A549 (cell line): ENCODE data around the gene SPINT1. TPM values are rescaled to one million over a fixed set of nuclear protein-coding genes. Genes with fewer than 3 reads are reported as not detected.

Experiments
- ATAC-seq, 2 experiments: fragments of 200-7000 bp in 1 of 2; fragments of >200 bp in 1 of 2; cut with Nextera tagmentation in 1 of 2; cut with Tn5 transposase in 1 of 2; 3 replicates each; pipeline versions ENCODE4 v1.8.0 to v1.9.1; 2018 to 2020; ENCODE audit warnings: mild to moderate bottlenecking in 1 of 2, moderate library complexity in 1 of 2
- CTCF ChIA-PET: fragments of 300-600 bp; sonication (Branson Sonifier 250); formaldehyde crosslinking; extraction: SDS; loops from one replicate; lab custom pipeline; 2021; ENCODE audit warnings: antibody characterized with exemption, inconsistent platforms; lab: Yijun Ruan, JAX
- POLR2A ChIA-PET: fragments of 350-600 bp; formaldehyde crosslinking; extraction: SDS; loops from one replicate; lab custom pipeline; 2021; ENCODE audit warnings: antibody characterized with exemption, inconsistent platforms; lab: Yijun Ruan, JAX
- DNase-seq, 2 experiments: peaks; one replicate each; pipeline versions ENCODE4 v3.0.0 to v3.0.0-alpha.2; 2011 to 2016; ENCODE audit warnings: low read depth in 1 of 2, low spot score in 1 of 2
- FAIRE-seq: peaks from 2 replicates; lab custom pipeline; 2011; peaks lifted over from hg19 to GRCh38; lab: Jason Lieb, UNC
- H3K27ac ChIP-seq, 2 experiments: fragments of >200 bp; sonication (Bioruptor Twin); formaldehyde crosslinking; 3 replicates each; pipeline ENCODE4 v1.5.1; 2016 to 2017
- H3K4me1 ChIP-seq: fragments of >200 bp; sonication (Bioruptor Twin); formaldehyde crosslinking; 3 replicates; pipeline ENCODE4 v1.6.1; 2016
- H3K4me2 ChIP-seq: fragments of >200 bp; sonication (Bioruptor Twin); formaldehyde crosslinking; 3 replicates; pipeline ENCODE4 v1.6.1; 2016
- H3K4me3 ChIP-seq: fragments of >200 bp; sonication (Bioruptor Twin); formaldehyde crosslinking; 3 replicates; pipeline ENCODE4 v1.5.1; 2016
- H3K9me3 ChIP-seq: fragments of >200 bp; sonication (Bioruptor Twin); formaldehyde crosslinking; 3 replicates; pipeline ENCODE4 v1.6.1; 2016
- CEBPB ChIP-seq, 2 experiments: fragments of >200 bp in 1 of 2; sonication (Bioruptor Twin) in 1 of 2; formaldehyde crosslinking in 1 of 2; IDR thresholded peaks; 2 replicates each; pipeline ENCODE4 v1.6.1; 2012 to 2016
- CHD2 ChIP-seq: fragments of 150-350 bp; IDR thresholded peaks from 2 replicates; pipeline ENCODE4 v1.6.1; 2014; ENCODE audit warnings: low read length; ENCODE audit not compliant: partially characterized antibody
- FOXS1 ChIP-seq: fragments of 250-450 bp; sonication (Bioruptor Pico); IDR thresholded peaks from 2 replicates; pipeline ENCODE4 v1.5.0; 2020; ENCODE audit warnings: mild to moderate bottlenecking, moderate library complexity
- GATA3 ChIP-seq: IDR thresholded peaks from 2 replicates; pipeline ENCODE4 v1.6.1; 2012; ENCODE audit warnings: borderline replicate concordance
- HDAC2 ChIP-seq: fragments of 200-600 bp; sonication (generic); IDR thresholded peaks from 2 replicates; pipeline ENCODE4 v1.6.1; 2016
- HEYL ChIP-seq: fragments of 250-450 bp; sonication (Bioruptor Pico); IDR thresholded peaks from 2 replicates; pipeline ENCODE4 v1.8.0; 2021; ENCODE audit warnings: mild to moderate bottlenecking, moderate library complexity
- HMGXB4 ChIP-seq: fragments of 250-450 bp; sonication (Bioruptor Pico); IDR thresholded peaks from 2 replicates; pipeline ENCODE4 v1.5.0; 2021; ENCODE audit warnings: mild to moderate bottlenecking, moderate library complexity, borderline replicate concordance
- KDM1A ChIP-seq: fragments of 200-600 bp; sonication (generic); IDR thresholded peaks from 2 replicates; pipeline ENCODE4 v1.6.1; 2016; ENCODE audit warnings: low read depth, mild to moderate bottlenecking
- MAZ ChIP-seq: fragments of 150-350 bp; IDR thresholded peaks from 2 replicates; pipeline ENCODE4 v1.6.1; 2014; ENCODE audit warnings: antibody characterized with exemption, low read depth, low read length, borderline replicate concordance
- NR3C1 ChIP-seq: fragments of >200 bp; sonication (Bioruptor Twin); formaldehyde crosslinking; IDR thresholded peaks from 3 replicates; pipeline ENCODE4 v1.6.1; 2017
- PHF8 ChIP-seq: fragments of 200-600 bp; sonication (generic); IDR thresholded peaks from 2 replicates; pipeline ENCODE4 v1.6.1; 2016; ENCODE audit warnings: low read depth, mild to moderate bottlenecking, antibody characterized with exemption, moderate library complexity, borderline replicate concordance
- POLR2A ChIP-seq: IDR thresholded peaks from 2 replicates; pipeline ENCODE4 v1.6.1; 2012; ENCODE audit warnings: mild to moderate bottlenecking, low read length
- POLR2AphosphoS2 ChIP-seq: conservative IDR thresholded peaks from 2 replicates; pipeline ENCODE4 v1.6.1; 2012; ENCODE audit warnings: low read length, improper control_type of control experiment, inconsistent platforms
- ZFP36 ChIP-seq: fragments of 450-650 bp; IDR thresholded peaks from 2 replicates; pipeline ENCODE4 v1.6.1; 2014; ENCODE audit warnings: borderline replicate concordance; ENCODE audit not compliant: partially characterized antibody
- ZNF302 ChIP-seq: fragments of 250-450 bp; sonication (Bioruptor Pico); IDR thresholded peaks from 2 replicates; pipeline ENCODE4 v1.9.0; 2021; ENCODE audit warnings: inconsistent platforms, mild to moderate bottlenecking, moderate library complexity
- WGBS: methylation state at CpG from one replicate; pipeline ENCODE4 v1.1.6; 2017; ENCODE audit errors: missing lambda C conversion rate; 5-methylcytosine and 5-hydroxymethylcytosine counted together
- polyA plus RNA-seq, 4 experiments: library from polyadenylated mRNA; depleted of rRNA in 3 of 4; stranded (reverse); fragments of >200 nt; fragmentation: RNase III in 1 of 4; extraction: RNeasy Plus Mini Kit Qiagen cat#74134 plus additional on column Dnase treatment in 1 of 4; gene quantifications; 2 replicates in 3 of 4; 3 replicates in 1 of 4; pipeline ENCODE4 v1.2.3, GENCODE V29; 2011 to 2017
- TF ChIP-seq, protein P1 (sequence below): IDR thresholded peaks from 2 replicates; pipeline ENCODE4 v1.6.1; 2012; ENCODE audit warnings: low read depth, borderline replicate concordance
- TF ChIP-seq, protein P2 (sequence below): fragments of 150-350 bp; IDR thresholded peaks from 2 replicates; pipeline ENCODE4 v1.6.1; 2014; ENCODE audit warnings: low read depth, mild to moderate bottlenecking, low read length

Gene SPINT1
- polyA plus RNA-seq, 2 of the 4 experiments (the other 2 are of a cell fraction) = 0.79 to 0.80 TPM

DNA sequence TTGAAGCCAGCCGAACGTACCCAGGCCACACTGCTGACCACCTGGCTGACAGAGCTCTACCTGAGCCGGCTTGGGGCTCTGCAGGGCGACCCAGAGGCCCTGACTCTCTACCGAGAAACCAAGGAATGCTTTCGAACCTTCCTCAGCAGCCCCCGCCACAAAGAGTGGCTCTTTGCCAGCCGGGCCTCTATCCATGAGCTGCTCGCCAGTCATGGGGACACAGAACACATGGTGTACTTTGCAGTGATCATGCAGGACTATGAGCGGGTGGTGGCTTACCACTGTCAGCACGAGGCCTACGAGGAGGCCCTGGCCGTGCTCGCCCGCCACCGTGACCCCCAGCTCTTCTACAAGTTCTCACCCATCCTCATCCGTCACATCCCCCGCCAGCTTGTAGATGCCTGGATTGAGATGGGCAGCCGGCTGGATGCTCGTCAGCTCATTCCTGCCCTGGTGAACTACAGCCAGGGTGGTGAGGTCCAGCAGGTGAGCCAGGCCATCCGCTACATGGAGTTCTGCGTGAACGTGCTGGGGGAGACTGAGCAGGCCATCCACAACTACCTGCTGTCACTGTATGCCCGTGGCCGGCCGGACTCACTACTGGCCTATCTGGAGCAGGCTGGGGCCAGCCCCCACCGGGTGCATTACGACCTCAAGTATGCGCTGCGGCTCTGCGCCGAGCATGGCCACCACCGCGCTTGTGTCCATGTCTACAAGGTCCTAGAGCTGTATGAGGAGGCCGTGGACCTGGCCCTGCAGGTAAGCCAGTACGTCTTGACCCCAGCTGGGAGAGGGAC is 56.6 kb downstream of the SPINT1 start:
- ATAC-seq (no peak), DNase-seq (no peak), FAIRE-seq (no peak)
- CTCF ChIA-PET = interaction anchor here (1.3 to 13.7 kb wide), 4 partner anchors 9 to 285 kb away, joined by 3 to 254 read pairs (median 4); no protein-coding TSS in a partner anchor
- Histone ChIP-seq H3K9me3 (no peaks in the 10 kb centered on the region), H3K4me3 (no peak overlapping the region), H3K4me2 (no peak overlapping the region), H3K27ac (no peak overlapping the region), H3K4me1 (peaks cover 8% of the 10 kb centered on the region; the same call in 2 of the 3 replicates)
- 91% methylated on average over 10 of the region's 36 CpGs for WGBS
- TF ChIP-seq, protein P1, sequence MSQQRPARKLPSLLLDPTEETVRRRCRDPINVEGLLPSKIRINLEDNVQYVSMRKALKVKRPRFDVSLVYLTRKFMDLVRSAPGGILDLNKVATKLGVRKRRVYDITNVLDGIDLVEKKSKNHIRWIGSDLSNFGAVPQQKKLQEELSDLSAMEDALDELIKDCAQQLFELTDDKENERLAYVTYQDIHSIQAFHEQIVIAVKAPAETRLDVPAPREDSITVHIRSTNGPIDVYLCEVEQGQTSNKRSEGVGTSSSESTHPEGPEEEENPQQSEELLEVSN = no peak
- TF ChIP-seq, protein P2, sequence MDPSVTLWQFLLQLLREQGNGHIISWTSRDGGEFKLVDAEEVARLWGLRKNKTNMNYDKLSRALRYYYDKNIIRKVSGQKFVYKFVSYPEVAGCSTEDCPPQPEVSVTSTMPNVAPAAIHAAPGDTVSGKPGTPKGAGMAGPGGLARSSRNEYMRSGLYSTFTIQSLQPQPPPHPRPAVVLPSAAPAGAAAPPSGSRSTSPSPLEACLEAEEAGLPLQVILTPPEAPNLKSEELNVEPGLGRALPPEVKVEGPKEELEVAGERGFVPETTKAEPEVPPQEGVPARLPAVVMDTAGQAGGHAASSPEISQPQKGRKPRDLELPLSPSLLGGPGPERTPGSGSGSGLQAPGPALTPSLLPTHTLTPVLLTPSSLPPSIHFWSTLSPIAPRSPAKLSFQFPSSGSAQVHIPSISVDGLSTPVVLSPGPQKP = no peak
- TF ChIP-seq HEYL (CRISPR knock-in tag) (no peak), ZNF302 (CRISPR knock-in tag) (no peak), NR3C1 (no peak), PHF8 (no peak), HMGXB4 (CRISPR knock-in tag) (no peak), CEBPB (IDR thresholded peaks at IDR 0.05) (no peak), POLR2A (no peak), GATA3 (no peak), POLR2AphosphoS2 (no peak), HDAC2 (no peak), CHD2 (no peak), FOXS1 (CRISPR knock-in tag) (no peak)
- POLR2A ChIA-PET = interaction anchor here (0.6 kb wide), 1 partner anchor 73 kb away, joined by 5 read pairs; no protein-coding TSS in a partner anchor

GRCh38 chr15:40901053-40901443 is 57.2 kb downstream of the SPINT1 start:
- no peak overlapping the region for H3K4me2 ChIP-seq
- ATAC-seq (no peak), FAIRE-seq (no peak), DNase-seq (no peak)
- H3K9me3 ChIP-seq = no peaks in the 10 kb centered on the region
- ChIA-PET POLR2A (no interaction called here), CTCF (interaction anchor here (1.6 to 13.7 kb wide), 5 partner anchors 9 to 285 kb away, joined by 4 to 254 read pairs (median 59); no protein-coding TSS in a partner anchor)
- 98% methylated on average over 4 of the region's 5 CpGs for WGBS
- H3K27ac ChIP-seq = no peak overlapping the region
- peaks cover 7% of the 10 kb centered on the region for H3K4me1 ChIP-seq
- TF ChIP-seq KDM1A (peak; percentile 71; the same call in 1 of the 2 replicates), MAZ (no peak), ZFP36 (peak; percentile 59), HDAC2 (peak; percentile 63; the same call in 1 of the 2 replicates)
- H3K4me3 ChIP-seq = no peak overlapping the region
